Pons (tissue), 1 donor: ENCODE measurements around the gene ERN1.

ENCODE experiments used
- DNase-seq: peaks from one replicate; pipeline ENCODE4 v3.0.0-alpha.2; 2016; ENCODE audit warnings: low spot score

The ERN1 gene

GRCh38 chr17:64059756-64060155, 70.2 kb downstream of the ERN1 start:
- DNase-seq = no peak

GRCh38 chr17:64058621-64059020, 71.3 kb downstream of the ERN1 start:
- DNase-seq = no peak

GRCh38 chr17:64057701-64058263, 72.2 kb downstream of the ERN1 start:
- no peak for DNase-seq

GRCh38 chr17:64056269-64057005, 73.5 kb downstream of the ERN1 start:
- DNase-seq = no peak

- no peak for DNase-seq
These were observed 74.5 kb downstream of the ERN1 start for GRCh38 chr17:64055183-64056142.

- no peak for DNase-seq
These were observed 75.6 kb downstream of the ERN1 start for GRCh38 chr17:64054304-64054703.

GRCh38 chr17:64053101-64053500, 76.8 kb downstream of the ERN1 start:
- no peak for DNase-seq

GRCh38 chr17:64051153-64051552, 78.8 kb downstream of the ERN1 start:
- no peak for DNase-seq

- DNase-seq = no peak
These were observed 81.1 kb downstream of the ERN1 start for GRCh38 chr17:64048805-64049204.

GRCh38 chr17:64045176-64045575, 84.8 kb downstream of the ERN1 start:
- DNase-seq = no peak

GRCh38 chr17:64042700-64043485, 87.1 kb downstream of the ERN1 start:
- no peak for DNase-seq

GRCh38 chr17:64041912-64042311, 88.0 kb downstream of the ERN1 start:
- DNase-seq = no peak

- DNase-seq = no peak
These were observed 89.7 kb downstream of the ERN1 start for GRCh38 chr17:64040206-64040605.

GRCh38 chr17:64039106-64039400, 90.9 kb downstream of the ERN1 start:
- no peak for DNase-seq

GRCh38 chr17:64038331-64039105, 91.4 kb downstream of the ERN1 start:
- no peak for DNase-seq

- no peak for DNase-seq
These were observed 92.1 kb downstream of the ERN1 start for GRCh38 chr17:64037802-64038201.

- no peak for DNase-seq
These were observed 92.8 kb downstream of the ERN1 start for GRCh38 chr17:64037180-64037579.

GRCh38 chr17:64036198-64036922, 93.6 kb downstream of the ERN1 start:
- no peak for DNase-seq

- DNase-seq = no peak
These were observed 97.9 kb downstream of the ERN1 start for GRCh38 chr17:64032081-64032480.

- DNase-seq = peak; percentile 66
These were observed 101.0 kb downstream of the ERN1 start for GRCh38 chr17:64028874-64029464.
